Myometrial cell (primary cell): ENCODE measurements around the gene MMP19. TPM values are rescaled to one million over a fixed set of nuclear protein-coding genes. Genes with fewer than 3 reads are reported as not detected.

Source experiments
- total RNA-seq: library from RNA; depleted of rRNA; stranded (reverse); fragments of >200 nt; gene quantifications from 2 replicates; pipeline ENCODE4 v1.2.3, GENCODE V29; 2015

MMP19 gene, protein sequence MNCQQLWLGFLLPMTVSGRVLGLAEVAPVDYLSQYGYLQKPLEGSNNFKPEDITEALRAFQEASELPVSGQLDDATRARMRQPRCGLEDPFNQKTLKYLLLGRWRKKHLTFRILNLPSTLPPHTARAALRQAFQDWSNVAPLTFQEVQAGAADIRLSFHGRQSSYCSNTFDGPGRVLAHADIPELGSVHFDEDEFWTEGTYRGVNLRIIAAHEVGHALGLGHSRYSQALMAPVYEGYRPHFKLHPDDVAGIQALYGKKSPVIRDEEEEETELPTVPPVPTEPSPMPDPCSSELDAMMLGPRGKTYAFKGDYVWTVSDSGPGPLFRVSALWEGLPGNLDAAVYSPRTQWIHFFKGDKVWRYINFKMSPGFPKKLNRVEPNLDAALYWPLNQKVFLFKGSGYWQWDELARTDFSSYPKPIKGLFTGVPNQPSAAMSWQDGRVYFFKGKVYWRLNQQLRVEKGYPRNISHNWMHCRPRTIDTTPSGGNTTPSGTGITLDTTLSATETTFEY
- 35.8 and 37.5 TPM in 2 replicates for total RNA-seq

DNA sequence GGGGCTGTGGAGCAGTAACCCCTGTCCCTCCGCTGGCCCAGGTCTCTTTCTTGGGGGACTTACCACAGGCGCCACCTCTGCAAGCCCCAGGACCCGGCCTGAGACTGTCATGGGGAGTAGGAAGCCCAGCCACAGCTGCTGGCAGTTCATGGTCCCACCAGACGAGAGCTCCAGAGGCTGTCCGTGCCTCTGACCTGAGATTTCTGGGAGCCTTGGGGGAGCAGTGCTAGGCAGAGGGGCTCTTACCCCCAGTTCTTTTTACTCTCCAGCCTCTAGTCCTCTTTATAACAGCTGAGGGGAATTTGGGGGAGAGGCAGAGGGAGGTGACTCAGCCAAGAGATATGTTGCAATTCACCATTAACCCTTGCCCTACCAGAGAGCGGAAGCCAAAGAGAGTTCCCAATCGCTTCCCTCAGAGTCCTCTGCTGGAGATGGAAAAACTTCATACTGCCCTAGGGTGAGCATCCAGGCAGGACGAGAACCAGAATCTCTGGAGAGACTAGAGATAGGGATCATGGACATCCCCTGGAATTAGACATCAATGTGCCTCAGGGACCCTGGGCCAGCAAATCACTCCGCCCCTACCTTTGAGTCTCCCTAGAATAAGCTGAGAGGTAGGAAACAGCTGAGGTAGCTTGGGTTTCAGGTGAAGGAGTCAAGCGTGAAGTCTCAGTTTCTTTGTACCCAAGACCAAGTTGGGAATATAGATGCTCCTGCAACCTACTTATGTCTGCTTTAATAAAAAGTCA is at the start of gene MMP19:
TSS of gene MMP19 (minus strand) at position 256 of the 749 bp plus-strand sequence. CDS start at position 150, 106 bp downstream.

DNA sequence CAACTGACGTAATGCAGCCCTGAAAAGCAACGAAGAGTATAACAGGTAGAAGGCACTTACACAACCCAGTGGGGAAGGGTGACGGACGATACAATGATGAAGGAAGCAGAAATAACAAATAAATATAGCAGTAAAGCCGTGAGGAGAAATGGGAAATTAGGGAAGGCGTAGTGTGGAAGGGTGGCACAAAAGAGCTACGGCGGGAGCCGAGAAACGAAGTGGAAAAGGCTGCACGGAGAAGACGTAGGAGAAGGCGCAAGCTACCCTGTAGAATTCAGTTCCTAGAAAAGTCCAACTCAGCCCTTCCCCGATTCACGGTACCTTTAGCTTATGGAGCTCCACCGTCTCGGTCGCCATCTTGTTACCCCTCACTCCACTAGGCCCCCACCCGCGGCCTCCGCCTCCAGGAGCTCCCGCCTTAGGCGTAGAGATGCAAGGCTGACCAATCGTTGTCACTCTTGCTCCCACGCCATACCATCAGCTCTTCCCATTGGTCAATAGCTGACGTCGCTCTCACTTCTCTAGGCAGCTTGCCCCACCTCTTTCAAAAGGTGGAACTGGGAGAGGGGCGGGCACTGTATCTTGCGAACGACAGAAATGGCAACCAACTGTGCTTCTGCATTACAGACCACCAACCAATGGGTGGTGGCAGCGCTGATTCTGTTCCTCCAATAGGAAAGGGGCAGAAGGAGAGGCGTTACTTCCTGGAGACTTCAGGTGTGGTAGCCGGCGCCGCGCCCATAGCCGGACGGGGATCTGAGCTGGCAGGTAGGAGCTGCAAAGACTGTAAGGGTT is 25.2 kb downstream of the MMP19 start, which contains the start of the genes ORMDL2 and SARNP:
TSS of gene ORMDL2 (plus strand) at position 697 of the 795 bp plus-strand sequence. CDS start 959 bp downstream, outside the sequence.
TSS of gene SARNP (minus strand) at position 380 of the 795 bp plus-strand sequence. CDS start at position 357, 23 bp downstream.

Other genes starting within 250 kb of the MMP19 start
- gene OR10P1, start 206.0 kb downstream of the MMP19 start, total RNA-seq = not detected in 2 replicates
- gene ITGA7, start 135.0 kb downstream of the MMP19 start, total RNA-seq = 1.2 and 1.8 TPM in 2 replicates
- gene BLOC1S1, start 126.9 kb downstream of the MMP19 start, total RNA-seq = 153 and 189 TPM in 2 replicates
- gene RDH5, start 122.5 kb downstream of the MMP19 start, total RNA-seq = 6.3 and 9.7 TPM in 2 replicates
- 1,567 and 1,598 TPM in 2 replicates for gene CD63, start 113.9 kb downstream of the MMP19 start, total RNA-seq
- 13.3 and 15.9 TPM in 2 replicates for gene GDF11, start 99.8 kb downstream of the MMP19 start, total RNA-seq
- 92.3 and 122 TPM in 2 replicates for gene SARNP, start 25.2 kb downstream of the MMP19 start, total RNA-seq
- gene ORMDL2, start 24.9 kb downstream of the MMP19 start, total RNA-seq = 36.2 and 41.5 TPM in 2 replicates
- gene DNAJC14, start 13.3 kb downstream of the MMP19 start, total RNA-seq = 37.7 and 41.5 TPM in 2 replicates
- 46.4 and 54.8 TPM in 2 replicates for gene PYM1, start 85.0 kb upstream of the MMP19 start, total RNA-seq
- gene DGKA, start 88.2 kb upstream of the MMP19 start, total RNA-seq = 19.9 and 32.4 TPM in 2 replicates
- gene PMEL, start 123.1 kb upstream of the MMP19 start, total RNA-seq = 0.58 and 0.71 TPM in 2 replicates
- 35.3 and 39.8 TPM in 2 replicates for gene CDK2, start 123.9 kb upstream of the MMP19 start, total RNA-seq
- gene RAB5B, start 131.1 kb upstream of the MMP19 start, total RNA-seq = 58.8 and 63.6 TPM in 2 replicates
- 21.8 and 43.0 TPM in 2 replicates for gene SUOX, start 154.3 kb upstream of the MMP19 start, total RNA-seq
- gene IKZF4, start 178.1 kb upstream of the MMP19 start, total RNA-seq = 0.89 and 2.6 TPM in 2 replicates
- gene RPS26, start 199.0 kb upstream of the MMP19 start, total RNA-seq = 1,394 and 2,798 TPM in 2 replicates
- gene ERBB3, start 237.2 kb upstream of the MMP19 start, total RNA-seq = 0.35 TPM in 1 of 2 replicates, not detected in the other